ENCODE results near the gene FOXB1. TPM values are rescaled to one million over a fixed set of nuclear protein-coding genes. Genes with fewer than 3 reads are reported as not detected.

FOXB1 gene
- total and polyA plus RNA-seq, 9 of the 15 experiments (the other 6 are each of a cell fraction or from before 2014, with no cell fraction given), result not detected

GRCh38 chr15:60021589-60022378 is 17.7 kb downstream of the FOXB1 start (continued):
- TF ChIP-seq MAFG (tag; conservative IDR thresholded peaks at IDR 0.05), result no peak
- TF ChIP-seq NCOA1 (IDR thresholded peaks at IDR 0.05; ENCODE audit: low read depth), result no peak
- no peak for TF ChIP-seq STAT5A (IDR thresholded peaks at IDR 0.05; ENCODE audit: borderline replicate concordance, low read length)
- peak; percentile 96 for TF ChIP-seq ZBTB26 (CRISPR knock-in tag; IDR thresholded peaks at IDR 0.05)
- TF ChIP-seq ERF (CRISPR knock-in tag; IDR thresholded peaks at IDR 0.05), result peak; percentile 99
- TF ChIP-seq CXXC5 (CRISPR knock-in tag; IDR thresholded peaks at IDR 0.05), result peak; percentile 56; the same call in 1 of the 2 replicates
- no peak for TF ChIP-seq HLTF (IDR thresholded peaks at IDR 0.05)
- TF ChIP-seq TFAP4 (CRISPR knock-in tag; IDR thresholded peaks at IDR 0.05; ENCODE audit: borderline replicate concordance), result no peak
- TF ChIP-seq STAG1 (CRISPR knock-in tag; IDR thresholded peaks at IDR 0.05; ENCODE audit: borderline replicate concordance), result no peak
- TF ChIP-seq ELF2 (CRISPR knock-in tag; IDR thresholded peaks at IDR 0.05), result no peak; the same call in 1 of the 2 replicates
- TF ChIP-seq CREB1 (IDR thresholded peaks at IDR 0.05), result no peak
- no peak for TF ChIP-seq CREB1 (CRISPR knock-in tag; IDR thresholded peaks at IDR 0.05)
- TF ChIP-seq MXD1 (CRISPR knock-in tag; IDR thresholded peaks at IDR 0.05; ENCODE audit: borderline replicate concordance, poor library complexity, severe bottlenecking), result no peak
- no peak for TF ChIP-seq FOXP4 (CRISPR knock-in tag; IDR thresholded peaks at IDR 0.05; ENCODE audit: borderline replicate concordance)
- peak; percentile 92; the same call in 1 of the 2 replicates for TF ChIP-seq ZNF561 (CRISPR knock-in tag; conservative IDR thresholded peaks at IDR 0.05)
- no peak for TF ChIP-seq ZC3H8 (IDR thresholded peaks at IDR 0.05)
- no peak for TF ChIP-seq ZNF24 (IDR thresholded peaks at IDR 0.05)
- peak; percentile 96 for TF ChIP-seq ZNF354B (CRISPR knock-in tag; IDR thresholded peaks at IDR 0.05)
- TF ChIP-seq ZHX1 (conservative IDR thresholded peaks at IDR 0.05; ENCODE audit: low read length), result no peak
- TF ChIP-seq NCOA6 (IDR thresholded peaks at IDR 0.05), result no peak
- no peak for TF ChIP-seq E2F4 (CRISPR knock-in tag; IDR thresholded peaks at IDR 0.05; ENCODE audit: low read depth)
